HG02798 (cell line): ENCODE results near the gene BSG.
A peak's percentile ranks its signal among the peaks of the same experiment; 100 is the strongest.
"Not testable (repeated sequence)": the region's sequence is repeated elsewhere in the genome, so short reads cannot be mapped to it uniquely, and the experiment has no call there.

ENCODE experiments used
- ATAC-seq: cut with Tn5 transposase; IDR thresholded peaks from one replicate; pipeline ENCODE4 v1.9.1; 2021; ENCODE audit warnings: mild to moderate bottlenecking; ENCODE audit not compliant: unreplicated experiment, poor library complexity

The BSG gene

DNA sequence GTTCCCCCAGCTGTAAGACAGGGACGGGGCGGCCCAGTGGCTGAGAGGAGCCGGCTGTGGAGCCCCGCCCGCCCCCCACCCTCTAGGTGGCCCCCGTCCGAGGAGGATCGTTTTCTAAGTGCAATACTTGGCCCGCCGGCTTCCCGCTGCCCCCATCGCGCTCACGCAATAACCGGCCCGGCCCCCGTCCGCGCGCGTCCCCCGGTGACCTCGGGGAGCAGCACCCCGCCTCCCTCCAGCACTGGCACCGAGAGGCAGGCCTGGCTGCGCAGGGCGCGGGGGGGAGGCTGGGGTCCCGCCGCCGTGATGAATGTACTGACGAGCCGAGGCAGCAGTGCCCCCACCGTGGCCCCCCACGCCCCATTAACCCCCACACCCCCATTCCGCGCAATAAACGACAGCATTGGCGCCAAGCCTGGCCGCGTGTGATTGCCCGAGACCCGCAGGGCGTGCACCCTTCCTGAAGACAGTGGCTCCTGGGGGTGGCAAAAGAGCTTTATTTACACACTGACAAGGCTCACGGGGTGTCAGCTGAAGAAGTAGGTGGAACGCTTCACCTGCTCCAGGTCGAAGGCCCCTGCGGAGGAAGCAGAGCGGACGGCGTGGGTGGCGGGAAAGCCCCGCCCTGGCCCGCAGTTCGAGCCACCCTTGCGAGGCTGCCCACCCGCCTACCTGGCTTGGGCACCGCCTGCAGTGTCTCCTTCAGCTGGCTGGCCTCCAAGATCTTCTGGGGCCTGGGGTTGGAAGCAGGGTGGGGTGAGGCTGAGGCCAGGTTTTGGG, 44.5 kb downstream of the BSG start:
- ATAC-seq = no peak

GRCh38 chr19:617551-618246, 45.3 kb downstream of the BSG start:
- no peak for ATAC-seq

- no peak for ATAC-seq
Observed at GRCh38 chr19:618247-618619, 45.8 kb downstream of the BSG start.

GRCh38 chr19:618674-619285, 46.4 kb downstream of the BSG start:
- no peak for ATAC-seq

DNA sequence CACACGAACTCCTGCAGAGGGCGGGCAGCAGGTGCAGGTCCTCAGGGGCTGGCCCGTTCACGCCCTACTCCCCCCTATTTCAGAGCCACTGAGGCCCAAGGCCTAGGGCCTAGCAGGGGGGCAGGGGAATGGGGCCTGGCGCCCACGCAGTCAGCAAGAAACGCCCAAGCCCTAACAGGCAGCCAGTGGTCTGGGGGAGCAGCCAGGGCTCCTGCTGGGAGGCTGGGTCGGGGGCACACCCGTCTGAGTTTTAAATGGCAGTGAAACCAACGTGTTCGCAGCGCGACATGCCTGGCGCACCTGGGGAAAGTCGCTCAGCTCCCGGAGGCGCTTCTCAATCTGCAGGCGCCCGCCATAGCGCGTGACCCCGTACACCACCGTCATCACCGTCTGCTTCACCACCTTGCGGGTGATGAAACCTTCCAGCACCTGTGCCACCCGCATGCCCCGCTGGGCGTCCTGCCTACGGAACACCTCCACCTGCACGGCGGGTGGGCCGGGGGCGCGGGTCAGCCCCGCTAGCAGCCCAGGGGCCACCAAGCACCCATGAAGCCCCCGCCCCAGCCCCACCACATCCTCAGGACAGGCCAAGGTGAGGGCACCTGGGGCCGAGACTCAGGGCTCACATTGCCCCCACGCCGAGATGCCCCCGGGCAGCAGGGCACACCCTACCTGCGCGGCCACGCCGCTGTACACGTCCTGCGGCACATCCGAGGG, 47.0 kb downstream of the BSG start:
- no peak for ATAC-seq

GRCh38 chr19:620166-620862, 47.9 kb downstream of the BSG start:
- ATAC-seq = no peak

GRCh38 chr19:621191-621590, 48.8 kb downstream of the BSG start:
- not testable (repeated sequence) for ATAC-seq

DNA sequence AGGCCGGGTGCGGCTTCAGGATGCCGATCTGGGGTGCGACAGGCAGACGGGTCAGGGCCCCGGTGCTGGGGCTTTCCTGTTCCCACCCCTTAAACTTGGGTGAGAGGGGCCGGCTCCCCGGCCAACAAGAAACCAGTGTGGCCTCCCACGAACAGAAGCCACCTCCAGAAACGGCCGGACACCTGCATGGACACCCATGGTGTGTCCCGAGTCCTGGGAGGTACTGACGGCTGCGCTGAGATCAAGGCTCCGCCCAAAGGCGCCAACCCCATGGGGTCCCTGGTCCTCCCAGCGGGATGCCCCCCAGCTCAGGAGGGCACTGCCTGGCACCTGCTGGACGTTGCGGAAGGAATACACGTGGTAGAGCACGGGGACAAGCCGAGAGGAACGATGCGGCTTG, 49.4 kb downstream of the BSG start:
- no peak for ATAC-seq

DNA sequence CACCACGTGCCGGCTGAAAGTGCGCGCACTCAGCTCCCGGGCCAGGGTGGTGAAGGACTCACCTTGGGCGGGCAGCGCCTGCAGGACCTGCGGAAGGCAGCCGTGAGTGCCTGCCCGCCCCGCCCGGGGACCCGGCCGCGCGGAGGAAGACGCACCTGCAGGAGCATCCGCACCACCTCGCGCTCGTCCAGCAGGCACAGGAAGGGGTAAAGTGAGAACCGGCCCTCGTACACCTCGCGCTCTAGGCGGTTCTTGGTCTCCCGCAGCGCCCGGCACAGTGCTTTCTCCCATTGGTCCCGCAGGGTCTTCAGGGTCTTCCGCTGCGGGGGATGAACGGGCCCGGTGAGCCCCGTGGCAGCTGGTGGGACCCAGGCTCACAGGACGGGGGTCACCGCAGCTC, 50.3 kb downstream of the BSG start:
- ATAC-seq = no peak

GRCh38 chr19:623175-623916, 51.0 kb downstream of the BSG start:
- ATAC-seq = no peak

DNA sequence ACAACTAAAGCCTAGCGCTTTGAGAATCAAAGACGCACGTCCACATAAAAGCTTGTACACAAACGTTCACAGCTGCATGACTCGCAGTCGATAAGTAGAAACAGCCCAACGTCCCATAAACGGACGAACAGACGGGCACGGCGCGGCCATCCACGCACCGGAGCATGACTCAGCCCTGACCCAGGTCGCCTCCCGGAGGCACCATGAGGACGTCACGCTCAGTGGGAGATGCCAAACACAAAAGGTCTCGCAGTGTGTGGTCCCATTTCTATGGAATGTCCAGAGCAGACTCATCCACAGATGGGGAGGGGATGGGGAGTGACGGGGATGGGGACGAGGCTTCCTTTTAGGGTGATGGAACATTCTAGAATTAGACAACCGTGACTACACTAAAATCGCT, 51.6 kb downstream of the BSG start:
- ATAC-seq = no peak

- no peak for ATAC-seq
Observed at GRCh38 chr19:624433-625109, 52.2 kb downstream of the BSG start.

DNA sequence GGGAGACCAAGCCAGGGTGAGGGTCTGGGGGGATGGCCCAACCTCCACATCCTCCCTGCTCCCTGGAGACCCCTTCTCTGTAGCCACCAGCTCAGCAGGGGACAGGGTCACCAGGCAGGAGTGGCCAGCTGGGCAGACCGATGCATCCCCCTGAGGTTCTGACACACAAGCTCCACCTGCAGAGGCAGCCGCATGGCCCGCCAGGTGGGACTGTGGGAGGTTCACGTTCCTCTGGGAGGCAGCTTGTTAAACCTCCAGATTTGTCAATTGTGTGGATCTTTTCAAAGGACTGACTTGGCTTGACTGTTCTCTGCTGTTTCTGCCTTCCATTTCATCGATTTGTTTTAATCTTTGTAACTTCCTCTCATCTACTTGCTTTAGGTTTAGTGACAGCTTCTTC, 52.9 kb downstream of the BSG start:
- no peak for ATAC-seq

DNA sequence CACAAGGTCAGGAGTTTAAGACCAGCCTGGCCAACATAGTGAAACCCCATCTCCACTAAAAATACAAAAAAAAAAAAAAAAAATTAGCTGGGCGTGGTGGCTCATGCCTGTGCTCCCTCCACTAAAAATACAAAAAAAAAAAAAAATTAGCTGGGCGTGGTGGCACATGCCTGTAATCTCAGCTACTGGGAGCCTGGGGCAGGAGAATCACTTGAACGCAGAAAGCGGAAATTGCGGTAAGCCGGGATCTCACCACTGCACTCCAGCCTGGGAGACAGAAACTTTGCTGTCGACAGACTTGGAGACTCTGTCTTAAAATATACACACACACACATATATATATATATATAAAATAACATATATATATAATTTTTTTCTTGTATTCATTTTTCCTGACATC, 54.2 kb downstream of the BSG start:
- ATAC-seq = not testable (repeated sequence)

- ATAC-seq = no peak
Observed at GRCh38 chr19:628168-628567, 55.8 kb downstream of the BSG start.

- not testable (repeated sequence) for ATAC-seq
Observed at GRCh38 chr19:629515-629914, 57.1 kb downstream of the BSG start.

GRCh38 chr19:629961-630714, 57.7 kb downstream of the BSG start:
- ATAC-seq = no peak

- ATAC-seq = peak; percentile 10
Observed at GRCh38 chr19:632579-633067, 60.2 kb downstream of the BSG start.
